ENCODE results near the gene SH3RF1. TPM values are rescaled to one million over a fixed set of nuclear protein-coding genes. Genes with fewer than 3 reads are reported as not detected.

The SH3RF1 gene
- total RNA-seq, 1 donor from 2014 or later: 17.1 TPM

DNA sequence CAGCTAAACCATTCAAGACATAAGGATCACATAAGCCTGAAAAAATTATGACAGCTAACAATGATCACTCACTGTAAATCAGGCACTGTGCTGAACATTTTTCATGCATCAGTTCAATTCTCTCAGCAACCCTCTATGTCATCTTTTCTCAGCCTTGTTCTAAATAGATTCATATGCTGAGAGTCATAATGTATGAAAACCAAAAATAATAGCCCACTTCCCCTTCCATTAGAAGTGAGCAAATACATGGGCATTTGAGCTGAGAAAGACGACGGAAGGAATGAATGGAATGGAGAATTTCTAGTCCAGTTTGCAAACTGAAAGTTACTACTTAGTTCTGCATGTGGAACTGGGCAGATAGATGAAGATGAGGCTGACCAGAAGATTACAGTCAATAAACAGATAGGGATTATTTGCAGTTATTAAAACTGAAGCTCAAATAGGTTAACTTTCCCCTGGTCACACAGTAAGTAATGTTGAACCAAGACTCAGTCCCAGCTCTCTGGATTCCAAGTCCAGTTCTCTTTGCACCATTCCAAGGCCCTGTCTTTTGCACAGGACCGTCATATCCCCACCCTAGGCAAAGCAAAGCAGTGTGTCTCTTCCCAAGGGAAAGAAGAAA is 1.6 kb upstream of the SH3RF1 start:
- no peak for DNase-seq (ENCODE audit: low spot score)
- H3K27ac ChIP-seq: no peak overlapping the region
- H2AFZ ChIP-seq (replicated peaks): no peak overlapping the region
- peaks cover 32% of the 10 kb centered on the region for H3K79me2 ChIP-seq (ENCODE audit: low read depth)
- H3F3A ChIP-seq (ENCODE audit: low read depth): peaks cover 15% of the 10 kb centered on the region
- Mint-ChIP-seq H3K27me3 (ENCODE audit: insufficient read depth, low read depth) (peaks cover 2% of the 10 kb centered on the region), H3K4me1 (peaks cover 31% of the 10 kb centered on the region), H3K36me3 (no peaks in the 10 kb centered on the region), H3K27ac (no peak overlapping the region), H3K4me3 (peak overlapping the region; percentile 88), H3K9me3 (no peaks in the 10 kb centered on the region)
- H3K36me3 ChIP-seq: no peaks in the 10 kb centered on the region
- H3K4me1 ChIP-seq: peaks cover 36% of the 10 kb centered on the region
- no peaks in the 10 kb centered on the region for H3K9me3 ChIP-seq (ENCODE audit: low read depth)
- H3K27me3 ChIP-seq: peaks cover 12% of the 10 kb centered on the region
- H3K4me2 ChIP-seq: peak overlapping the region; percentile 96
- no peak overlapping the region for H3K4me3 ChIP-seq
- H3K9ac ChIP-seq: no peak overlapping the region
- TF ChIP-seq EZH2phosphoT487 (IDR thresholded peaks at IDR 0.05) (no peak), EZH2 (IDR thresholded peaks at IDR 0.05) (no peak)
- TF ChIP-seq, protein P1, sequence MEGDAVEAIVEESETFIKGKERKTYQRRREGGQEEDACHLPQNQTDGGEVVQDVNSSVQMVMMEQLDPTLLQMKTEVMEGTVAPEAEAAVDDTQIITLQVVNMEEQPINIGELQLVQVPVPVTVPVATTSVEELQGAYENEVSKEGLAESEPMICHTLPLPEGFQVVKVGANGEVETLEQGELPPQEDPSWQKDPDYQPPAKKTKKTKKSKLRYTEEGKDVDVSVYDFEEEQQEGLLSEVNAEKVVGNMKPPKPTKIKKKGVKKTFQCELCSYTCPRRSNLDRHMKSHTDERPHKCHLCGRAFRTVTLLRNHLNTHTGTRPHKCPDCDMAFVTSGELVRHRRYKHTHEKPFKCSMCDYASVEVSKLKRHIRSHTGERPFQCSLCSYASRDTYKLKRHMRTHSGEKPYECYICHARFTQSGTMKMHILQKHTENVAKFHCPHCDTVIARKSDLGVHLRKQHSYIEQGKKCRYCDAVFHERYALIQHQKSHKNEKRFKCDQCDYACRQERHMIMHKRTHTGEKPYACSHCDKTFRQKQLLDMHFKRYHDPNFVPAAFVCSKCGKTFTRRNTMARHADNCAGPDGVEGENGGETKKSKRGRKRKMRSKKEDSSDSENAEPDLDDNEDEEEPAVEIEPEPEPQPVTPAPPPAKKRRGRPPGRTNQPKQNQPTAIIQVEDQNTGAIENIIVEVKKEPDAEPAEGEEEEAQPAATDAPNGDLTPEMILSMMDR (IDR thresholded peaks at IDR 0.05): no peak
- peaks cover 24% of the 10 kb centered on the region for H4K20me1 ChIP-seq (ENCODE audit: low read depth)

DNA sequence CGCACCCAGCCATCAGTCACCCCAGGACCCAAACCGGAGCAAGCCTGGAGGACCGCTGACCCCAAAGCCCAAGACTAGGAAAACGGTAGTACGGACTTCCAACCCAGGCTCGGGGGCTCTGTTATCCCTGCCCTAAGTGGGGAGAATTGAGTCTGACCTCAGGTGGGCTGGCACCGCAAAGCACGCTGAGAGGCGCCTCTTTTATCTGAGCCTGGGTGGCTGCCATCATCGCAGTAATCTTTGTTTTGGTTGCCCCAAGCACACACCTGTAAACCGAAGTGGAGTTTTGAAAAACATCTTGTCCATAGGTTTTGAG is 894 bp upstream of the SH3RF1 start:
- Histone ChIP-seq H3K9ac (peak overlapping the region; percentile 46), H3K9me3 (ENCODE audit: low read depth) (no peaks in the 10 kb centered on the region), H2AFZ (replicated peaks) (peak overlapping the region; percentile 84), H3K4me2 (peak overlapping the region; percentile 96), H4K20me1 (ENCODE audit: low read depth) (peaks cover 31% of the 10 kb centered on the region), H3K4me1 (peaks cover 36% of the 10 kb centered on the region), H3K4me3 (peak overlapping the region; percentile 82), H3K27me3 (peaks cover 12% of the 10 kb centered on the region), H3F3A (ENCODE audit: low read depth) (peaks cover 15% of the 10 kb centered on the region), H3K27ac (no peak overlapping the region), H3K36me3 (no peaks in the 10 kb centered on the region), H3K79me2 (ENCODE audit: low read depth) (peaks cover 39% of the 10 kb centered on the region)
- TF ChIP-seq, protein P1 (IDR thresholded peaks at IDR 0.05): no peak
- TF ChIP-seq EZH2 (IDR thresholded peaks at IDR 0.05) (no peak), EZH2phosphoT487 (IDR thresholded peaks at IDR 0.05) (no peak)
- DNase-seq (ENCODE audit: low spot score): no peak
- peaks cover 2% of the 10 kb centered on the region for H3K36me3 Mint-ChIP-seq
- peaks cover 2% of the 10 kb centered on the region for H3K27me3 Mint-ChIP-seq (ENCODE audit: insufficient read depth, low read depth)
- H3K4me1 Mint-ChIP-seq: peaks cover 32% of the 10 kb centered on the region
- no peaks in the 10 kb centered on the region for H3K9me3 Mint-ChIP-seq
- peak overlapping the region; percentile 88 for H3K4me3 Mint-ChIP-seq
- no peak overlapping the region for H3K27ac Mint-ChIP-seq

DNA sequence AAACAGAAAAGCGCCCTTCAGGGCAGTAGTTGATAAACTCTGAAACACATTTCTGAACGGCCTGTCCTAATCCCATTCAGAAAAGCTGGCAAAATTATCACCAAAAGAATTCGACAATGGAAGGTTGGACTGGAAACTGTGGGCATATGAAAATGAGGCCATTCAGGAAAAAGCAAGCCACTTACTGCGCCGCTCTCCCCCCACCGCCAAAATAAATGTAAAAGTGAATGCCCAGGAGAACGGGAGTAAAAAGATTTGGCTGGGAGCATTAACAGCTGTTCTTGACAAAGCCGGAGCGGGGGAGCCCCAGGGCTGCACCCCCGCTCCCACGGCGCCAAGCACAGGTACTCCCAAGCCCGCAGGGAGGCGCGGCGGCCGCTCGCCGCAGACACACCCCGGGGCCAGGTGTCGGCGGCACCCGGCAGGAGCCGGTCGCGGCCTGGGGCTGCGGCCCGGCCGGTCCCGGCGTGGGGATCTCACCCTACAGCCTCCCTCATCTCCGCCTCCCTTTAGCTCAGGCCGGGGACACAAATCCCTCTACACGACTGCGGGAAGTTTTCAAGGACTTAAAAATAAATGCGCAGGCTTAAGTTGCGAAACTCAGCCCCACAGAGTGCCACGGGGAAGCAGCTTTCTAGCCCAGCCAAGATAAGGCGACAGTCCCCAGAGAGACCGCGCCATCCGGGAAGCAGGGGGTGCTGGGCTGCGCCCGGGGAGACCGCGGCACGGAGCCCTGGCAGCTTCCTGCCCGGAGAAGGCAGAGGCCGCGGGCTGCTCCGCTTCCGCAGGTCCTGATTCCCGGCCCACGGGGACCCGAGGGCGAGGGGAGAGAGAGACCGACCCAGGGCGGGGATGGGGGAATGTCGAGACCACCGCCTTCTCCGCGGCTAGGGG is 593 bp downstream of the SH3RF1 start:
- peak overlapping the region; percentile 95 for H3K27ac Mint-ChIP-seq
- Histone ChIP-seq H3K27me3 (peaks cover 12% of the 10 kb centered on the region), H3K9me3 (ENCODE audit: low read depth) (no peaks in the 10 kb centered on the region), H3K79me2 (ENCODE audit: low read depth) (peaks cover 54% of the 10 kb centered on the region), H2AFZ (replicated peaks) (peak overlapping the region; percentile 84), H4K20me1 (ENCODE audit: low read depth) (peaks cover 31% of the 10 kb centered on the region), H3K27ac (peak overlapping the region; percentile 79), H3K9ac (peak overlapping the region; percentile 84), H3K36me3 (no peaks in the 10 kb centered on the region), H3F3A (ENCODE audit: low read depth) (peaks cover 15% of the 10 kb centered on the region), H3K4me1 (peaks cover 34% of the 10 kb centered on the region), H3K4me2 (peak overlapping the region; percentile 96), H3K4me3 (peak overlapping the region; percentile 82)
- no peak for TF ChIP-seq EZH2phosphoT487 (IDR thresholded peaks at IDR 0.05)
- TF ChIP-seq, protein P1 (IDR thresholded peaks at IDR 0.05): peak; percentile 29
- peak overlapping the region; percentile 97 for H3K4me3 Mint-ChIP-seq
- DNase-seq (ENCODE audit: low spot score): peak; percentile 71
- H3K27me3 Mint-ChIP-seq (ENCODE audit: insufficient read depth, low read depth): peaks cover 2% of the 10 kb centered on the region
- H3K9me3 Mint-ChIP-seq: no peaks in the 10 kb centered on the region
- H3K36me3 Mint-ChIP-seq: peaks cover 8% of the 10 kb centered on the region
- H3K4me1 Mint-ChIP-seq: peaks cover 36% of the 10 kb centered on the region

Data from neural progenitor cell (in vitro differentiated cells).